ENCODE results near the gene SOAT2.

SOAT2 gene, protein sequence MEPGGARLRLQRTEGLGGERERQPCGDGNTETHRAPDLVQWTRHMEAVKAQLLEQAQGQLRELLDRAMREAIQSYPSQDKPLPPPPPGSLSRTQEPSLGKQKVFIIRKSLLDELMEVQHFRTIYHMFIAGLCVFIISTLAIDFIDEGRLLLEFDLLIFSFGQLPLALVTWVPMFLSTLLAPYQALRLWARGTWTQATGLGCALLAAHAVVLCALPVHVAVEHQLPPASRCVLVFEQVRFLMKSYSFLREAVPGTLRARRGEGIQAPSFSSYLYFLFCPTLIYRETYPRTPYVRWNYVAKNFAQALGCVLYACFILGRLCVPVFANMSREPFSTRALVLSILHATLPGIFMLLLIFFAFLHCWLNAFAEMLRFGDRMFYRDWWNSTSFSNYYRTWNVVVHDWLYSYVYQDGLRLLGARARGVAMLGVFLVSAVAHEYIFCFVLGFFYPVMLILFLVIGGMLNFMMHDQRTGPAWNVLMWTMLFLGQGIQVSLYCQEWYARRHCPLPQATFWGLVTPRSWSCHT

DNA sequence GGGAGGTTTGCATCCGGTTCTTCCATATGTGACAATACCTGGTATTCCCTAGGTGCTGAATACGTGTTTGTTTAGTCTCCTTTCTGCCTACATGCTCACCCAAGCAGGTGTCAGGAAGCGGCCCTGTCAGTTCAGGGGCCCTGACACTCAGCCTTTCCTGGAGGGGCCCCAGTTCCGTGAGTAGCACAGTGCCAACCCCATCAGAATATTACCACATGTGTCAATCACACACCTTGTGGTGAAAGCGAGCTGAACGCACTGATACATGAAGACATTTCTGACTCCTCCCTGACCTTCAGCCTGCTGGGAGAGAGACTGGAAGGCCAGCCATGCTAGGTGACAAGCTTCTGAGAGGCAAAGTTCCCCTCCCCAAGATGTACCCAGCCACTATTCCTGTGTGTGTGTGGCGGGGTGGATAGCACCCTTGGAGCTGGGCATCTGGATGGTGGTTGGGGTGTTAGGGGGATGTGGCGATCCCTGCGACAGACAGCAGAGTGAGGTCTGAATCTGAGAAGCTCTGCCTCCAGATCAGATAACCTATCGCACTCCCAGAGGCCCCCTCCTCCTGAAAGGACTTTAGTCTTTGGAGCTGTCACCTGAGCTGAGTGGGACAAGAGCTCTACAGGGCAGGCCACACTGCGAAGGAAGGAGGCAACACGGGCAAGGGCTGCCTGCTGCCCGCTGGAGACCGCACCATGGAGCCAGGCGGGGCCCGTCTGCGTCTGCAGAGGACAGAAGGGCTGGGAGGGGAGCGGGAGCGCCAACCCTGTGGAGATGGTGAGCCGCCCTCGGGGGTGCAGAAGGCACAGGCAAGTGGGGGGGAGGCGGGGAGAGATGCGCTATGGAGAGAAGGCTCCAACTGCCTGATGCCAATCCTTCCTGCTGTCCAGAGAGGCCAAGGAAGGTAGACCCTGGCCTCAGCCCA lies at the start of gene SOAT2:
TSS of gene SOAT2 (plus strand) at position 604 of the 925 bp plus-strand sequence. CDS start at position 696, 92 bp downstream.
- H3K4me3 ChIP-seq (ENCODE audit: low read depth, low read length), result no peak within 1 kb of the TSS
- DNase-seq (ENCODE audit: low read depth), result no peak
- TF ChIP-seq, protein P1, sequence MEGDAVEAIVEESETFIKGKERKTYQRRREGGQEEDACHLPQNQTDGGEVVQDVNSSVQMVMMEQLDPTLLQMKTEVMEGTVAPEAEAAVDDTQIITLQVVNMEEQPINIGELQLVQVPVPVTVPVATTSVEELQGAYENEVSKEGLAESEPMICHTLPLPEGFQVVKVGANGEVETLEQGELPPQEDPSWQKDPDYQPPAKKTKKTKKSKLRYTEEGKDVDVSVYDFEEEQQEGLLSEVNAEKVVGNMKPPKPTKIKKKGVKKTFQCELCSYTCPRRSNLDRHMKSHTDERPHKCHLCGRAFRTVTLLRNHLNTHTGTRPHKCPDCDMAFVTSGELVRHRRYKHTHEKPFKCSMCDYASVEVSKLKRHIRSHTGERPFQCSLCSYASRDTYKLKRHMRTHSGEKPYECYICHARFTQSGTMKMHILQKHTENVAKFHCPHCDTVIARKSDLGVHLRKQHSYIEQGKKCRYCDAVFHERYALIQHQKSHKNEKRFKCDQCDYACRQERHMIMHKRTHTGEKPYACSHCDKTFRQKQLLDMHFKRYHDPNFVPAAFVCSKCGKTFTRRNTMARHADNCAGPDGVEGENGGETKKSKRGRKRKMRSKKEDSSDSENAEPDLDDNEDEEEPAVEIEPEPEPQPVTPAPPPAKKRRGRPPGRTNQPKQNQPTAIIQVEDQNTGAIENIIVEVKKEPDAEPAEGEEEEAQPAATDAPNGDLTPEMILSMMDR (conservative IDR thresholded peaks at IDR 0.05; ENCODE audit: low read depth, low read length), result no peak

DNA sequence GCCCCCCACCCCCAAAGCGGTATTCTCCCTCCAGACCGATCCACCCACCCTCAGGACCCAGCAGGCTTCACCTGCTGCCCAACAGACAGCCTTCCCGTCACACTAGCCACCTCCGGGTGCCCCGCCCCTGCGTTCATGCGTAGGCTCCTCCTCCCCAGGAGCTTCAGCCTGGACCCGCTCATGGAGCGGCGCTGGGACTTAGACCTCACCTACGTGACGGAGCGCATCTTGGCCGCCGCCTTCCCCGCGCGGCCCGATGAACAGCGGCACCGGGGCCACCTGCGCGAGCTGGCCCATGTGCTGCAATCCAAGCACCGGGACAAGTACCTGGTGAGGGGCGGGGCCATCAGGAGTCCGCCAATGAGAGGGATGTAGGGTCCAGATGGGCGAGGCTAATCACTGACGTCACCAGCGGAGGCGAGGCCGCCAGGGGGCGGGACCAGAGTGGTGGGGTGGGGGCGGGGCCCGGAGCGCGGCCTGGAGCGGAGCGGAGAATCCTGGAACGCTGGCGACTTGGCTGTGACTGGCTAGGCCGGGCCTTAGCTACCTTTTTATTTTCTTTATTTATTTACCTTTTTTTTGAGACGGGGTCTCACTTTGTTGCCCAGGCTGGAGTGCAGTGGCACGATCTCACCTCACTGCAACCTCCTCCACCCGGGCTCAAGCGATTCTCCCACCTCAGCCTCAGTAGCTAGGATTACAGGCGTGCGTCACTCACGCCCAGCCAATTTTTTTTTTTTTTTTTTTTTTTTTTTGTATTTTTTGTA lies 49.0 kb upstream of the SOAT2 start:
- TF ChIP-seq, protein P1 (conservative IDR thresholded peaks at IDR 0.05; ENCODE audit: low read depth, low read length), result no peak
- DNase-seq (ENCODE audit: low read depth), result peak; percentile 93

DNA sequence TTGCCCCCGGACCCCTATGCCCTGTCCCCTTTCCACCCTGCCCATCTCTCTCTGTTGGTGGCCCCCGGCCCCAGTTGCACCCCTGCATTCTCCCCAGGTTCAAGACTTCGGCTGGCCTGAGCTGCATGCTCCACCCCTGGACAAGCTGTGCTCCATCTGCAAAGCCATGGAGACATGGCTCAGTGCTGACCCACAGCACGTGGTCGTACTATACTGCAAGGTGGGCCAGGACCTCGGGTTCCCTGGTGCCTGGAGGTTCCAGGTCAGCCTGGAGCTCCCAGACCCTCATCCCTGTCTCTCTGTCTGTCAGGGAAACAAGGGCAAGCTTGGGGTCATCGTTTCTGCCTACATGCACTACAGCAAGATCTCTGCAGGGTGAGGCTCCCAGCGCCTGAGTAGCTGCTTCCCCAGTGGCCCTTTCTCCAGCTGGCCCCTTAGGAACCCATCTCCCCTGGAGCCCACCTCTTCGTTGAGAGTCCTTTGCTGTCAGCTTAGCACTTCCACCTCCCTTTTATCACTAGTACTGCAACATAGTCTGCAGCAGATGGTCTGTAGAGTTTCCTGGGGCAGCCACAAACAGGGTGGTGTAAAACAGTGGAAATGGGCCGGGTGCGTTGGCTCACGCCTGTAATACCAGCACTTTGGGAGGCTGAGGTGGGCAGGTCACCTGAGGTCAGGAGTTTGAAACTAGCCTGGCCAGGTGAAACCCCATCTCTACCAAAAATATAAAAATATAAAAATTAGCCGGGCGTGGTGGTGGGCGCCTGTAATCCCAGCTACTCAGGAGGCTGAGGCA lies 47.6 kb upstream of the SOAT2 start:
- DNase-seq (ENCODE audit: low read depth), result no peak
- H3K4me3 ChIP-seq (ENCODE audit: low read depth, low read length), result no peak overlapping the region
- TF ChIP-seq, protein P1 (conservative IDR thresholded peaks at IDR 0.05; ENCODE audit: low read depth, low read length), result no peak

More for the DNA sequence above, 49.0 kb upstream of the SOAT2 start:
- H3K4me3 ChIP-seq (ENCODE audit: low read depth, low read length), result peak overlapping the region; percentile 57

DNA sequence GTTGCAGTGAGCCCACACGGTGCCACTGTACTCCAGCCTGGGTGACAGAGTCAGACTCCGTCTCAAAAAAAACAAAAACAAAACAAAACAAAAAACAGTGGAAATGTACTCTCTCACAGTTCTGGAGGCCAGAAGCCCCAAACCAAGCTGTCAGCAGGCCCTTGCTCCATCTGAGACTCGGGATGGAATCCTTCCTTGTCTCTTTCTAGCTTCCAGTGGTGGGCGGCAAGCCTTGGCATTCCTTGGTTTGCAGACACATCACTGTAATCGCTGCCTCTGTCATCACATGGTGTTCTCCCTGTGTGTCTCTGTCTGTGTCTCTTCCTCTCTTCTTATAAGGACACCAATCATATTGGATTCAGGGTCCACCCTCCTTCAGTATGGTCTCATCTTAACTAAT lies 47.0 kb upstream of the SOAT2 start:
- H3K4me3 ChIP-seq (ENCODE audit: low read depth, low read length), result no peak overlapping the region
- TF ChIP-seq, protein P1 (conservative IDR thresholded peaks at IDR 0.05; ENCODE audit: low read depth, low read length), result no peak
- DNase-seq (ENCODE audit: low read depth), result peak; percentile 40

DNA sequence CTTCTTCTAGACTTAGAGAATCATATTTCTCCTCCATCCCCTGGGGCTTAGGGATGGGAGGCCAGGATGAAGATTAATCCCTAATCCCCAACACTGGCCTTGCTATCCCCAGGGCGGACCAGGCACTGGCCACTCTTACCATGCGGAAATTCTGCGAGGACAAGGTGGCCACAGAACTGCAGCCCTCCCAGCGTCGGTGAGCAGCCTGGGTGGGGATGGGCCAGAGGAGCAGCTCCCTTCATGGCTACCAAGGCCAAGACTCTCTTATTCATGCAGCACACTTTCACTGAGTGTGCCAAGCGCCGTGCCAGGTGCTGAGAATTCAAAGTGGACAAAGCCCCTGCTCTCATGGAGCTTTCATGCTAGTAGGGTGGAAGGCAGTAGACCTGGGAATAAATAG lies 46.4 kb upstream of the SOAT2 start:
- TF ChIP-seq, protein P1 (conservative IDR thresholded peaks at IDR 0.05; ENCODE audit: low read depth, low read length), result no peak
- DNase-seq (ENCODE audit: low read depth), result no peak
- H3K4me3 ChIP-seq (ENCODE audit: low read depth, low read length), result no peak overlapping the region
